ENCODE results near the gene KHK. TPM values are rescaled to one million over a fixed set of nuclear protein-coding genes. Genes with fewer than 3 reads are reported as not detected.
A peak's percentile ranks its signal among the peaks of the same experiment; 100 is the strongest.

Gene KHK
- total and polyA plus RNA-seq, 4 experiments from 2014 or later: 6.0 to 8.6 (median 7.2) TPM

DNA sequence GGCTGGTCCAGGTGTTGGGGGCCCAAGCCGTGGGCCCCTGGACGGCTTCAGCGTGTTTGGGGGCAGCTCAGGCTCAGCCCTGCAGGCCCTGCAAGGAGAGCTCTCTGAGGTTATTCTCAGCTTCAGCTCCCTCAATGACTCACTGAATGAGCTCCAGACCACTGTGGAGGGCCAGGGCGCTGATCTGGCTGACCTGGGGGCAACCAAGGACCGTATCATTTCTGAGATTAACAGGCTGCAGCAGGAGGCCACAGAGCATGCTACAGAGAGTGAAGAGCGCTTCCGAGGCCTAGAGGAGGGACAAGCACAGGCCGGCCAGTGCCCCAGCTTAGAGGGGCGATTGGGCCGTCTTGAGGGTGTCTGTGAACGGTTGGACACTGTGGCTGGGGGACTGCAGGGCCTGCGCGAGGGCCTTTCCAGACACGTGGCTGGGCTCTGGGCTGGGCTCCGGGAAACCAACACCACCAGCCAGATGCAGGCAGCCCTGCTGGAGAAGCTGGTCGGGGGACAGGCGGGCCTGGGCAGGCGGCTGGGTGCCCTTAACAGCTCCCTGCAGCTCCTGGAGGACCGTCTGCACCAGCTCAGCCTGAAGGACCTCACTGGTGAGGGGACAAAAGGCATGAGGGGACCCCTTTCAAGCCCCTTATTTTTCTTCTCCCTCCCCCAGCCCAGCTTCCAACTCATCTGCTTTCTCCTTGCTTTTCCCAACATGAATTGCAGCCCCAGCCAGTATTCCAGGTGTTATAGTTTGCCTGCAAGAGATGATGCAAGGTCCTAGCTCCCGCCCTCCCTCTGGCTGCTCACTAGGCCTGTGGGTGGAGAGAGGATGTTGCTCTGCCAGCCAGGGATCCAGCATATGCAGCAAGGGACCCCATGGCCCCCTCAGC is 2.9 kb upstream of the KHK start:
- Histone ChIP-seq H3K4me1 (ENCODE audit: insufficient read depth, low read length) (peaks cover 41% of the 10 kb centered on the region), H3K36me3 (ENCODE audit: insufficient read depth, low read length) (no peaks in the 10 kb centered on the region), H3K27ac (ENCODE audit: low read depth, low read length) (no peak overlapping the region), H3K27me3 (ENCODE audit: insufficient read depth, low read length) (no peaks in the 10 kb centered on the region), H3K9me3 (ENCODE audit: control insufficient read depth in 1 of 2, low read length in 2 of 2) (no peaks in the 10 kb centered on the region), H3K4me3 (ENCODE audit: low read length in 2 of 2) (no peak overlapping the region)
- peaks cover 16 to 44% (median 31%) of the 10 kb centered on the region in 4 donors for H3K4me1 Mint-ChIP-seq
- ChIA-PET POLR2A (ENCODE audit: partially characterized antibody) (interaction anchor here (0.7 to 18.9 kb wide), 5 partner anchors 12 to 345 kb away, joined by 3 to 402 read pairs (median 4); partner anchors contain the start of genes AGBL5, NRBP1 and OST4), CTCF (ENCODE audit: partially characterized antibody) (interaction anchor here (1.5 to 8.4 kb wide), 3 partner anchors 11 to 33 kb away, joined by 5 to 46 read pairs (median 7); partner anchors contain the start of genes AGBL5 and OST4)
- peaks cover 0 to 2% of the 10 kb centered on the region in 2 donors for H3K36me3 Mint-ChIP-seq
- H3K4me3 Mint-ChIP-seq: peak overlapping the region in 2 of 8 donors; percentile 58 to 61
- H3K27ac Mint-ChIP-seq: peak overlapping the region in 5 of 7 donors; percentile 66 to 89 (median 85)
- no peak for DNase-seq
- intact Hi-C loops (cut with micrococcal nuclease): no loop called here
- no peaks in the 10 kb centered on the region for H3K9me3 Mint-ChIP-seq
- no peaks in the 10 kb centered on the region for H3K27me3 Mint-ChIP-seq

DNA sequence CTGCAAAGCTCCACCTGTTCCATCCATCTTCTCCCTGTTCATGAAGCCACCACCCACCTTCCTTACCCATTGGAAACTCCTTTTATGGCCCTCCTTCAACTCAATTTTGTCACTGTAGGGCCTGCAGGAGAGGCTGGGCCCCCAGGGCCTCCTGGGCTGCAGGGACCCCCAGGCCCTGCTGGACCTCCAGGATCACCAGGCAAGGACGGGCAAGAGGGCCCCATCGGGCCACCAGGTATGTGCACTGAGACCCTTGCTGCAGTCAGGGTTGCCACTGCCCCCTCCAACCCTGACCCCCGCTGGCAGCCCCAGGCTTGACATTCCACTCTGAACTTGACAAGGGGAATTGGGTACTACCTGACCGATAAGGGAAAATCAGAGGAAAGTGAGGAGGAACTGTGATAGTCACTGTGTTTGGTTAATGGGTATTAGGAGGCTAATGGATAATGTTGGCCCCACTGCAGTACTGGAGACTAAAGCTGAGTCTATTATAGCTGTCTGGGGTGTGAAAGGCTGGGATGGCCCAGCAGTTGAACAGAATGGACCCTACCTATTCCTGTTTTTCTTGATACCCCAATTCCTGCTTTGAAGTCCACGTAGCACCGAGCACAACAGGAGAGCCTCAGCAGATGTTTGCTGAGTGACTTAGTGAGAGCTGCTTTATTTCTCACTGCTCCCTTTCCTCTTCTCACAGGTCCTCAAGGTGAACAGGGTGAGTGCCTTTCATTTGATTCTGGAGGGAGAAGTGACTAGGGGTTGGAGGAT is 2.1 kb upstream of the KHK start:
- intact Hi-C loops (cut with micrococcal nuclease): loop anchor here (5.0 kb wide), 1 partner anchor 343 kb away; the partner anchor contains the start of gene NRBP1
- ChIA-PET POLR2A (ENCODE audit: partially characterized antibody) (interaction anchor here (0.8 to 18.9 kb wide), 7 partner anchors 13 to 128 kb away, joined by 3 to 402 read pairs (median 5); partner anchors contain the start of genes AGBL5, ATRAID, OST4 and SLC5A6), CTCF (ENCODE audit: partially characterized antibody) (interaction anchor here (2.9 to 8.4 kb wide), 2 partner anchors 12 to 33 kb away, joined by 7 to 46 read pairs; partner anchors contain the start of genes AGBL5 and OST4)
- Histone ChIP-seq H3K27ac (ENCODE audit: low read depth, low read length) (no peak overlapping the region), H3K36me3 (ENCODE audit: insufficient read depth, low read length) (no peaks in the 10 kb centered on the region), H3K9me3 (ENCODE audit: control insufficient read depth in 1 of 2, low read length in 2 of 2) (no peaks in the 10 kb centered on the region), H3K27me3 (ENCODE audit: insufficient read depth, low read length) (no peaks in the 10 kb centered on the region), H3K4me1 (ENCODE audit: insufficient read depth, low read length) (peaks cover 41% of the 10 kb centered on the region), H3K4me3 (ENCODE audit: low read length in 2 of 2) (no peak overlapping the region)
- no peak for DNase-seq
- Mint-ChIP-seq H3K9me3 (no peaks in the 10 kb centered on the region), H3K4me3 (peak overlapping the region in 6 of 8 donors; percentile 8 to 77 (median 55)), H3K27me3 (no peaks in the 10 kb centered on the region), H3K27ac (peak overlapping the region in 5 of 7 donors; percentile 8 to 89 (median 85)), H3K4me1 (peaks cover 16 to 44% (median 31%) of the 10 kb centered on the region in 4 donors), H3K36me3 (peaks cover 0 to 2% of the 10 kb centered on the region in 2 donors)

DNA sequence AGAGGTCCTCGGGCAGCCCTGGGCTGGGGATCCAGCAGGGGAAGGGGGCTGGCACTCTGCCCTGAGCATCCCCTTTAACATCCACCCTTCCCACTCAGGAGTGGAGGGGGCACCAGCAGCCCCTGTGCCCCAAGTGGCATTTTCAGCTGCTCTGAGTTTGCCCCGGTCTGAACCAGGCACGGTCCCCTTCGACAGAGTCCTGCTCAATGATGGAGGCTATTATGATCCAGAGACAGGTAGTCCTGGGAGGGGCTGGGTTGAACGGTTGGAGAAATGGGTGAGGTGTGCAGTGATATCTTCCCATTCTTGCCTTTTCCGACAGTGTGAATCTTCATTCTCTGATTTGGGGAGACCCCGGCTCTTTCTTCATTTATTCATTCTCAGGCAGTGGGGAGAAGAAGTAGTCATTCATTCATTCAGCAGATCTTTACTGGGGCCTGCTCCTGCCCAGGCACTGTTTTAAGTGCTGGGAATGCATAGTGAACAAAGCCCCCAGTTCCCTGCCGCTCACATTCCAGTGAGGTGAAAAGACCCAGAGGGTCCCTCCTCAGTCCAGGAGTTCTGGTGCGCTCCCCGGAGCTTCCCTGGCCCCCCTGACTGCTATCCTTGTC is 1.4 kb upstream of the KHK start:
- POLR2A ChIA-PET (ENCODE audit: partially characterized antibody): interaction anchor here (0.6 to 8.8 kb wide), 15 partner anchors 11 to 132 kb away, joined by 3 to 187 read pairs (median 4); partner anchors contain the start of genes AGBL5, ATRAID, OST4 and PREB
- H3K4me1 Mint-ChIP-seq: peaks cover 15 to 44% (median 29%) of the 10 kb centered on the region in 4 donors
- H3K9me3 Mint-ChIP-seq: no peaks in the 10 kb centered on the region
- H3K4me1 ChIP-seq (ENCODE audit: insufficient read depth, low read length): peaks cover 41% of the 10 kb centered on the region
- H3K36me3 Mint-ChIP-seq: peaks cover 0 to 2% of the 10 kb centered on the region in 2 donors
- intact Hi-C loops (cut with micrococcal nuclease): loop anchor here (5.0 kb wide), 1 partner anchor 342 kb away; the partner anchor contains the start of gene NRBP1
- H3K27me3 ChIP-seq (ENCODE audit: insufficient read depth, low read length): no peaks in the 10 kb centered on the region
- CTCF ChIA-PET (ENCODE audit: partially characterized antibody): interaction anchor here (0.6 to 8.4 kb wide), 3 partner anchors 12 to 123 kb away, joined by 3 to 46 read pairs (median 4); partner anchors contain the start of gene OST4
- H3K9me3 ChIP-seq (ENCODE audit: control insufficient read depth in 1 of 2, low read length in 2 of 2): no peaks in the 10 kb centered on the region
- peak overlapping the region; percentile 6 to 88 (median 72) for H3K27ac Mint-ChIP-seq
- H3K4me3 Mint-ChIP-seq: peak overlapping the region; percentile 60 to 90 (median 65)
- peak overlapping the region; percentile 11 to 75 for H3K4me3 ChIP-seq (ENCODE audit: low read length in 2 of 2)
- no peaks in the 10 kb centered on the region for H3K27me3 Mint-ChIP-seq
- H3K36me3 ChIP-seq (ENCODE audit: insufficient read depth, low read length): no peaks in the 10 kb centered on the region
- peak overlapping the region; percentile 80 for H3K27ac ChIP-seq (ENCODE audit: low read depth, low read length)
- DNase-seq: no peak

DNA sequence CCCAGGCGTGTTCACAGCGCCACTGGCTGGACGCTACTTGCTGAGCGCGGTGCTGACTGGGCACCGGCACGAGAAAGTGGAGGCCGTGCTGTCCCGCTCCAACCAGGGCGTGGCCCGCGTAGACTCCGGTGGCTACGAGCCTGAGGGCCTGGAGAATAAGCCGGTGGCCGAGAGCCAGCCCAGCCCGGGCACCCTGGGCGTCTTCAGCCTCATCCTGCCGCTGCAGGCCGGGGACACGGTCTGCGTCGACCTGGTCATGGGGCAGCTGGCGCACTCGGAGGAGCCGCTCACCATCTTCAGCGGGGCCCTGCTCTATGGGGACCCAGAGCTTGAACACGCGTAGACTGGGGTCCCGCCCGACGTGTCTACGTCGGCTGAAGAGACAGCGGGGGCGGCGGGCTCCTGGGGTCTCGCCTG is 891 bp upstream of the KHK start:
- Mint-ChIP-seq H3K27me3 (no peaks in the 10 kb centered on the region), H3K4me3 (peak overlapping the region; percentile 60 to 90 (median 65)), H3K27ac (peak overlapping the region in 5 of 7 donors; percentile 4 to 88 (median 77)), H3K36me3 (peaks cover 0 to 2% of the 10 kb centered on the region in 2 donors), H3K9me3 (no peaks in the 10 kb centered on the region), H3K4me1 (peaks cover 13 to 42% (median 26%) of the 10 kb centered on the region in 4 donors)
- Histone ChIP-seq H3K27ac (ENCODE audit: low read depth, low read length) (peak overlapping the region; percentile 80), H3K36me3 (ENCODE audit: insufficient read depth, low read length) (no peaks in the 10 kb centered on the region), H3K9me3 (ENCODE audit: control insufficient read depth in 1 of 2, low read length in 2 of 2) (no peaks in the 10 kb centered on the region), H3K4me3 (ENCODE audit: low read length in 2 of 2) (peak overlapping the region; percentile 11 to 75), H3K27me3 (ENCODE audit: insufficient read depth, low read length) (no peaks in the 10 kb centered on the region), H3K4me1 (ENCODE audit: insufficient read depth, low read length) (peaks cover 38% of the 10 kb centered on the region)
- DNase-seq: peak in 1 of 5 donors; percentile 17
- ChIA-PET CTCF (ENCODE audit: partially characterized antibody) (interaction anchor here (0.6 to 8.4 kb wide), 3 partner anchors 13 to 124 kb away, joined by 3 to 46 read pairs (median 4); partner anchors contain the start of gene OST4), POLR2A (ENCODE audit: partially characterized antibody) (interaction anchor here (0.6 to 8.8 kb wide), 14 partner anchors 10 to 131 kb away, joined by 3 to 187 read pairs (median 4); partner anchors contain the start of genes AGBL5, ATRAID, OST4 and PREB)
- intact Hi-C loops (cut with micrococcal nuclease): loop anchor here (1.0 to 5.0 kb wide), 6 partner anchors 14 to 342 kb away; partner anchors contain the start of genes ATRAID, NRBP1, OST4 and PREB

DNA sequence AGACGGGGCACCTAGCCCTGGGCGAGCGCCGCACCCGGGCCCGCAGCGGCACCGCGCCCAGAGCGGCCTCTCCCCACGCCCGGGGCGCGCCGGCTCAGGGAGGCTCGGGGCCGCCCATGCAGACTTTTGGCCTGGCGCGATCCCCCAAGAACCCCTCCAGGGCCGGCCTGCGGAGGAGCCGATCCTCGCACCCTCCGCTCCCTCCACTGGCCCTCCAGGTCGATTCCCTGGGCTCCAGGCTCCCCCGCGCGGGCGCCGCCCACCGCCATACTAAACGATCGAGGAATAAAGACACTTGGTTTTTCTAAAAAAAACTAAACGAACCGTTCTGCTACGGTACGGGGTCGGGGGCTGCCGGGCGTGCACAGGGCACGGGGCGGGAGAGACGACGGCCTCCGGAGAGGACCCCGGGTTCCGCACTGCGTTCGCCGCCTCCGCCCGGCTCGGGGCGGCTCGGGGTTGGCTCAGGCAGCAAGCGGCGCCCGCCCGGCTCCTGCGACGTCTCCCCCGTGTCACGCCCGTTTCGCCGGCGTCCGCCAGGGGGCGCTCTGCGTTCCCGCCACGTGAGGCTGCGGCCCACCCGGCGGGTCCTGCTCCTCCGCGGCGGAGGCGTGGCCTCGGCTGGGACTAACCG is 365 bp upstream of the KHK start:
- H3K4me1 Mint-ChIP-seq: peaks cover 9 to 37% (median 23%) of the 10 kb centered on the region in 4 donors
- H3K27ac Mint-ChIP-seq: peak overlapping the region; percentile 82 to 94 (median 89)
- Histone ChIP-seq H3K4me3 (ENCODE audit: low read length in 2 of 2) (peak overlapping the region; percentile 11 to 75), H3K36me3 (ENCODE audit: insufficient read depth, low read length) (no peaks in the 10 kb centered on the region), H3K27ac (ENCODE audit: low read depth, low read length) (peak overlapping the region; percentile 80), H3K9me3 (ENCODE audit: control insufficient read depth in 1 of 2, low read length in 2 of 2) (no peaks in the 10 kb centered on the region), H3K27me3 (ENCODE audit: insufficient read depth, low read length) (no peaks in the 10 kb centered on the region), H3K4me1 (ENCODE audit: insufficient read depth, low read length) (peaks cover 32% of the 10 kb centered on the region)
- H3K36me3 Mint-ChIP-seq: peaks cover 0 to 2% of the 10 kb centered on the region in 2 donors
- intact Hi-C loops (cut with micrococcal nuclease): loop anchor here (1.0 to 5.0 kb wide), 6 partner anchors 15 to 341 kb away; partner anchors contain the start of genes ATRAID, NRBP1, OST4 and PREB
- ChIA-PET POLR2A (ENCODE audit: partially characterized antibody) (interaction anchor here (0.7 to 8.8 kb wide), 12 partner anchors 10 to 126 kb away, joined by 3 to 187 read pairs (median 6); partner anchors contain the start of genes ABHD1, AGBL5, ATRAID and OST4), CTCF (ENCODE audit: partially characterized antibody) (interaction anchor here (0.6 to 8.4 kb wide), 9 partner anchors 10 to 542 kb away, joined by 3 to 46 read pairs (median 4); partner anchors contain the start of genes CCDC121, GPN1 and OST4)
- peak overlapping the region; percentile 82 to 90 (median 86) for H3K4me3 Mint-ChIP-seq
- H3K27me3 Mint-ChIP-seq: no peaks in the 10 kb centered on the region
- peak; percentile 93 to 99 (median 98) for DNase-seq
- no peaks in the 10 kb centered on the region for H3K9me3 Mint-ChIP-seq

Measured in CD4-positive, alpha-beta memory T cell (primary cell).